ENCODE measurements around the gene ATP5MG.
"Not testable (repeated sequence)": the region's sequence is repeated elsewhere in the genome, so short reads cannot be mapped to it uniquely, and the experiment has no call there.

Gene ATP5MG

GRCh38 chr11:118410055-118410745, 8.8 kb downstream of the ATP5MG start:
- no peak for DNase-seq

GRCh38 chr11:118411530-118411929, 10.1 kb downstream of the ATP5MG start:
- DNase-seq, result no peak

- no peak for DNase-seq
These were observed 11.5 kb downstream of the ATP5MG start for GRCh38 chr11:118412921-118413320.

- DNase-seq, result peak in 3 of 4 experiments; percentile 7 to 54 (median 35)
These were observed 13.8 kb downstream of the ATP5MG start for GRCh38 chr11:118415062-118415738.

GRCh38 chr11:118415739-118416068, 14.3 kb downstream of the ATP5MG start:
- DNase-seq, result peak; percentile 45 to 69 (median 58)

- not testable (repeated sequence) for DNase-seq
These were observed 15.5 kb downstream of the ATP5MG start for GRCh38 chr11:118416900-118417299.

GRCh38 chr11:118417801-118418200, 16.4 kb downstream of the ATP5MG start:
- DNase-seq, result no peak

- no peak for DNase-seq
These were observed 17.4 kb downstream of the ATP5MG start for GRCh38 chr11:118418766-118419165.

GRCh38 chr11:118427707-118428106, 26.3 kb downstream of the ATP5MG start:
- no peak for DNase-seq

- no peak for DNase-seq
These were observed 29.6 kb downstream of the ATP5MG start for GRCh38 chr11:118430956-118431355.

- DNase-seq, result no peak
These were observed 32.7 kb downstream of the ATP5MG start for GRCh38 chr11:118434123-118434552.

- peak in 3 of 4 experiments; percentile 17 to 32 (median 31) for DNase-seq
These were observed 33.3 kb downstream of the ATP5MG start for GRCh38 chr11:118434553-118435289.

- peak; percentile 41 to 72 (median 55) for DNase-seq
These were observed 34.0 kb downstream of the ATP5MG start for GRCh38 chr11:118435290-118435892.

GRCh38 chr11:118435893-118436624, 34.7 kb downstream of the ATP5MG start, which contains the start of gene KMT2A:
Gene KMT2A (plus strand): TSS chr11:118436492. CDS start chr11:118436513, 21 bp downstream.
- DNase-seq, result peak; percentile 96 to 99 (median 98)

GRCh38 chr11:118436639-118437207, 35.3 kb downstream of the ATP5MG start:
- DNase-seq, result peak in 3 of 4 experiments; percentile 10 to 52 (median 32)

- peak in 1 of 4 experiments; percentile 25 for DNase-seq
These were observed 36.1 kb downstream of the ATP5MG start for GRCh38 chr11:118437208-118438125.

GRCh38 chr11:118438314-118438931, 37.0 kb downstream of the ATP5MG start:
- DNase-seq, result peak; percentile 51 to 71 (median 70)

- DNase-seq, result no peak
These were observed 38.2 kb downstream of the ATP5MG start for GRCh38 chr11:118439646-118440045.

- DNase-seq, result no peak
These were observed 40.4 kb downstream of the ATP5MG start for GRCh38 chr11:118441770-118442275.

GRCh38 chr11:118442301-118442700, 40.9 kb downstream of the ATP5MG start:
- no peak for DNase-seq

Measured in suppressor macrophage (primary cell).